Hepatocyte (in vitro differentiated cells): ENCODE measurements around the gene NEK1.

ENCODE experiments used
- CTCF ChIP-seq: fragments of 200-600 bp; sonication (generic); IDR thresholded peaks from 2 replicates; pipeline ENCODE4 v1.5.1; 2016; ENCODE audit warnings: antibody characterized with exemption, mild to moderate bottlenecking; ENCODE audit not compliant: poor library complexity
- EZH2 ChIP-seq: fragments of 200-600 bp; sonication (generic); IDR thresholded peaks from 2 replicates; pipeline ENCODE4 v1.6.1; 2016; ENCODE audit warnings: antibody characterized with exemption, mild to moderate bottlenecking, borderline replicate concordance
- EZH2phosphoT487 ChIP-seq: fragments of 200-600 bp; sonication (generic); IDR thresholded peaks from one replicate; pipeline ENCODE4 v1.6.1; 2018; ENCODE audit warnings: antibody characterized with exemption, mild to moderate bottlenecking, low read depth, moderate library complexity; ENCODE audit not compliant: unreplicated experiment, severe bottlenecking

GRCh38 chr4:169351872-169352271 is 260.5 kb downstream of the NEK1 start:
- TF ChIP-seq CTCF: no peak
- no peak for TF ChIP-seq EZH2
- TF ChIP-seq EZH2phosphoT487: no peak
